Upper lobe of left lung (tissue), 6 donors: ENCODE data around the gene GPR183. TPM values are rescaled to one million over a fixed set of nuclear protein-coding genes. Genes with fewer than 3 reads are reported as not detected.

Experiments
- ATAC-seq, 2 donors: fragments of 200-7000 bp; cut with Tn5 transposase; one replicate each; pipeline ENCODE4 v1.9.1; 2022; ENCODE audit warnings: mild to moderate bottlenecking in 2 of 2, moderate library complexity in 2 of 2; ENCODE audit not compliant: low FRiP score in 2 of 2
- DNase-seq, 2 donors: peaks; one replicate each; pipeline ENCODE4 v3.0.0-alpha.2; 2019 to 2020
- H3K27ac ChIP-seq, 4 donors: fragments of 200-600 bp; sonication (generic); one replicate each; pipeline ENCODE4 v1.5.1; 2016 to 2019
- H3K27me3 ChIP-seq, 4 donors: fragments of 200-600 bp; sonication (generic); one replicate each; pipeline ENCODE4 v1.5.1; 2017 to 2019
- H3K36me3 ChIP-seq, 4 donors: fragments of 200-600 bp; sonication (generic); one replicate each; pipeline ENCODE4 v1.5.1; 2016 to 2019
- H3K4me1 ChIP-seq, 4 donors: fragments of 200-600 bp; sonication (generic); one replicate each; pipeline ENCODE4 v1.5.1; 2018 to 2019
- H3K4me3 ChIP-seq, 4 donors: fragments of 200-600 bp; sonication (generic); one replicate each; pipeline ENCODE4 v1.5.1; 2017 to 2019; ENCODE audit warnings: mild to moderate bottlenecking in 2 of 4, moderate library complexity in 1 of 4
- H3K9me3 ChIP-seq, 4 donors: fragments of 200-600 bp; sonication (generic); one replicate each; pipeline ENCODE4 v1.5.1; 2018 to 2019
- CTCF ChIP-seq, 6 experiments: fragments of 450-650 bp in 4 of 6; fragments of 200-600 bp in 2 of 6; sonication (generic) in 2 of 6; IDR thresholded peaks; one replicate each; pipeline ENCODE4 v1.5.1; 2016 to 2019; ENCODE audit warnings: antibody characterized with exemption in 6 of 6
- EP300 ChIP-seq, 4 donors: sonication (generic); formaldehyde crosslinking; IDR thresholded peaks; one replicate each; pipeline ENCODE4 v1.5.1; 2017; ENCODE audit warnings: antibody characterized with exemption in 4 of 4, control low read depth in 2 of 4
- POLR2A ChIP-seq, 4 donors: fragments of 450-650 bp; IDR thresholded peaks; one replicate each; pipeline ENCODE4 v1.5.1; 2016 to 2017; ENCODE audit warnings: antibody characterized with exemption in 4 of 4, mild to moderate bottlenecking in 2 of 4
- POLR2AphosphoS5 ChIP-seq, 2 donors: sonication (generic); formaldehyde crosslinking; IDR thresholded peaks; one replicate each; pipeline ENCODE4 v1.5.1; 2017; ENCODE audit warnings: antibody characterized with exemption in 2 of 2
- WGBS, 2 donors: methylation state at CpG; one replicate each; pipeline ENCODE4 v1.1.5; 2017 to 2018; 5-methylcytosine and 5-hydroxymethylcytosine counted together
- total RNA-seq, 6 donors: library from RNA; depleted of rRNA in 4 of 6; stranded (reverse); fragments of >200 nt in 4 of 6; gene quantifications; one replicate each; pipeline versions ENCODE4 v1.1.0 to v1.2.1, GENCODE V29; 2016 to 2021
- donor health status: DM: no; HTN: no; CAD: no; lungs with moderate emphysema.
- donor health status: DM: no; HTN: yes; CAD: no; lungs with severe emphysema.

Gene GPR183
- 10 to 100 TPM in 3 of 6 donors, 1 to 10 TPM in 3; 2.6 to 13.5 (median 10.0) TPM for total RNA-seq

GRCh38 chr13:99307247-99307646 is at the start of gene GPR183:
Gene GPR183, minus strand, starts transcription at chr13:99307399. Its CDS starts 11,254 bp downstream, at chr13:99296145.
- 20 to 42% methylated on average over 4 of the region's 4 CpGs for whole genome bisulfite sequencing, 2 donors
- no peak for DNase-seq
- no peaks in the 10 kb centered on the region for H3K9me3 ChIP-seq
- peaks cover 0 to 16% (median 7%) of the 10 kb centered on the region in 4 donors for H3K4me1 ChIP-seq
- peak within 1 kb of the TSS in 3 of 4 donors; percentile 45 to 77 (median 61) for H3K27ac ChIP-seq
- no peaks in the 10 kb centered on the region for H3K27me3 ChIP-seq
- H3K4me3 ChIP-seq: peak within 1 kb of the TSS in 3 of 4 donors; percentile 21 to 35 (median 31)
- peak; percentile 52 to 70 for ATAC-seq
- TF ChIP-seq POLR2A (IDR thresholded peaks at IDR 0.05): peak in 2 of 4 donors; percentile 61 to 80
- TF ChIP-seq CTCF (IDR thresholded peaks at IDR 0.05): no peak
- peak in 1 of 4 donors; percentile 1 for TF ChIP-seq EP300 (IDR thresholded peaks at IDR 0.05)
- peak in 1 of 2 donors; percentile 48 for TF ChIP-seq POLR2AphosphoS5 (IDR thresholded peaks at IDR 0.05)
- no peaks in the 10 kb centered on the region for H3K36me3 ChIP-seq

- H3K27me3 ChIP-seq: no peaks in the 10 kb centered on the region
- peak; percentile 73 to 83 for ATAC-seq
- TF ChIP-seq CTCF (IDR thresholded peaks at IDR 0.05): no peak
- TF ChIP-seq POLR2AphosphoS5 (IDR thresholded peaks at IDR 0.05): peak in 1 of 2 donors; percentile 9
- TF ChIP-seq POLR2A (IDR thresholded peaks at IDR 0.05): peak in 1 of 4 donors; percentile 43
- H3K27ac ChIP-seq: peak overlapping the region; percentile 53 to 81 (median 72)
- peaks cover 12 to 27% (median 21%) of the 10 kb centered on the region in 4 donors for H3K4me1 ChIP-seq
- no peak for DNase-seq
- H3K4me3 ChIP-seq: peak overlapping the region in 3 of 4 donors; percentile 12 to 25 (median 18)
- H3K36me3 ChIP-seq: peaks cover 0 to 26% (median 6%) of the 10 kb centered on the region in 4 donors
- H3K9me3 ChIP-seq: no peaks in the 10 kb centered on the region
- WGBS, 2 donors: 32 to 44% methylated on average over 10 of the region's 10 CpGs
Observed at GRCh38 chr13:99356262-99357091, 49.3 kb upstream of the GPR183 start.

GRCh38 chr13:99356012-99356261 is 48.7 kb upstream of the GPR183 start:
- ATAC-seq (peak in 1 of 2 donors; percentile 35), DNase-seq (no peak)
- Histone ChIP-seq H3K36me3 (peaks cover 0 to 26% (median 6%) of the 10 kb centered on the region in 4 donors), H3K27ac (peak overlapping the region; percentile 53 to 81 (median 72)), H3K9me3 (no peaks in the 10 kb centered on the region), H3K4me3 (peak overlapping the region in 3 of 4 donors; percentile 12 to 25 (median 18)), H3K27me3 (no peaks in the 10 kb centered on the region), H3K4me1 (peaks cover 12 to 27% (median 21%) of the 10 kb centered on the region in 4 donors)
- 0 to 43% methylated on average over 1 of the region's 1 CpG for WGBS, 2 donors
- TF ChIP-seq CTCF (IDR thresholded peaks at IDR 0.05): no peak
- TF ChIP-seq EP300 (IDR thresholded peaks at IDR 0.05): no peak
- TF ChIP-seq POLR2A (IDR thresholded peaks at IDR 0.05): no peak
- TF ChIP-seq POLR2AphosphoS5 (IDR thresholded peaks at IDR 0.05): no peak

- TF ChIP-seq POLR2A (IDR thresholded peaks at IDR 0.05) (no peak), POLR2AphosphoS5 (IDR thresholded peaks at IDR 0.05) (no peak), EP300 (IDR thresholded peaks at IDR 0.05) (no peak), CTCF (IDR thresholded peaks at IDR 0.05) (no peak)
- 89 to 93% methylated on average over 14 to 18 of the region's 18 CpGs for WGBS, 2 donors
- Histone ChIP-seq H3K4me1 (peaks cover 12 to 27% (median 21%) of the 10 kb centered on the region in 4 donors), H3K36me3 (peaks cover 0 to 27% (median 6%) of the 10 kb centered on the region in 4 donors), H3K27ac (peak overlapping the region; percentile 53 to 81 (median 72)), H3K4me3 (no peak overlapping the region), H3K9me3 (no peaks in the 10 kb centered on the region), H3K27me3 (no peaks in the 10 kb centered on the region)
- peak in 1 of 2 donors; percentile 78 for DNase-seq
- no peak for ATAC-seq
Observed at GRCh38 chr13:99355267-99356011, 48.2 kb upstream of the GPR183 start.
